SU-DHL-6 (cell line): ENCODE data around the gene FAM163B.
A peak's percentile ranks its signal among the peaks of the same experiment; 100 is the strongest.

Experiments used
- H2AFZ ChIP-seq: fragments of 200-600 bp; sonication (generic); 2 replicates; pipeline ENCODE4 v1.6.1; 2014; ENCODE audit warnings: low read depth, mild to moderate bottlenecking, moderate library complexity, mixed read lengths, antibody characterized with exemption, low read length; ENCODE audit not compliant: severe bottlenecking
- H3F3A ChIP-seq: fragments of 200-600 bp; shearing (Covaris generic); 2 replicates; pipeline ENCODE4 v1.6.0; 2016; ENCODE audit warnings: antibody characterized with exemption, mild to moderate bottlenecking; ENCODE audit not compliant: insufficient read depth
- H3K27ac ChIP-seq: fragments of 200-600 bp; sonication (generic); 2 replicates; pipeline ENCODE4 v1.5.1; 2016; ENCODE audit warnings: low read depth, mild to moderate bottlenecking, low read length, moderate library complexity, mixed read lengths
- H3K27me3 ChIP-seq: fragments of 200-600 bp; sonication (generic), shearing (Covaris generic); 2 replicates; pipeline ENCODE4 v1.6.0; 2014; ENCODE audit warnings: mild to moderate bottlenecking, low read length
- H3K36me3 ChIP-seq: fragments of 200-600 bp; sonication (generic); 2 replicates; pipeline ENCODE4 v1.6.1; 2014; ENCODE audit warnings: mild to moderate bottlenecking, low read length, mixed read lengths
- H3K4me2 ChIP-seq: fragments of 300-600, 200-600 bp; shearing (Covaris generic), sonication (generic); 2 replicates; pipeline ENCODE4 v1.6.0; 2014; ENCODE audit warnings: low read length, low read depth, mild to moderate bottlenecking; ENCODE audit not compliant: poor library complexity, severe bottlenecking
- H3K4me3 ChIP-seq: fragments of 200-600 bp; sonication (generic); 2 replicates; pipeline ENCODE4 v1.5.1; 2014; ENCODE audit warnings: antibody characterized with exemption, low read length, mild to moderate bottlenecking, mixed read lengths; ENCODE audit not compliant: insufficient read depth, poor library complexity, severe bottlenecking
- H3K79me2 ChIP-seq: fragments of 200-600 bp; sonication (generic); 2 replicates; pipeline ENCODE4 v1.6.1; 2014; ENCODE audit warnings: mild to moderate bottlenecking, low read length, moderate library complexity; ENCODE audit not compliant: insufficient read depth
- H3K9ac ChIP-seq: fragments of 200-600 bp; sonication (generic); 2 replicates; pipeline ENCODE4 v1.7.0; 2014; ENCODE audit warnings: mild to moderate bottlenecking, low read length
- H3K9me2 ChIP-seq: fragments of 200-600 bp; sonication (generic); replicated peaks from 2 replicates; pipeline ENCODE4 v1.6.1; 2014; ENCODE audit warnings: low read length; ENCODE audit not compliant: insufficient read depth
- H3K9me3 ChIP-seq: fragments of 200-600 bp; sonication (generic); 2 replicates; pipeline ENCODE4 v1.6.1; 2014; ENCODE audit warnings: low read length, mixed read lengths; ENCODE audit not compliant: insufficient read depth
- H4K20me1 ChIP-seq: fragments of 200-600 bp; sonication (generic); 2 replicates; pipeline ENCODE4 v1.6.1; 2014; ENCODE audit warnings: low read depth, mild to moderate bottlenecking, antibody characterized with exemption, low read length, moderate library complexity, mixed read lengths
- EZH2phosphoT487 ChIP-seq: fragments of 200-600 bp; sonication (generic), shearing (Covaris generic); conservative IDR thresholded peaks from 2 replicates; pipeline ENCODE4 v1.6.1; 2018; ENCODE audit warnings: mild to moderate bottlenecking, antibody characterized with exemption, low read length, moderate library complexity, mixed read lengths
- TF ChIP-seq, protein P1 (sequence below): fragments of 200-600 bp; sonication (generic); IDR thresholded peaks from one replicate; pipeline ENCODE4 v1.5.1; 2017; ENCODE audit warnings: antibody characterized with exemption, mild to moderate bottlenecking, low read length, moderate library complexity; ENCODE audit not compliant: insufficient read depth, poor library complexity, severe bottlenecking

Gene FAM163B

GRCh38 chr9:133594310-133594709, 14.9 kb downstream of the FAM163B start:
- no peaks in the 10 kb centered on the region for H3K79me2 ChIP-seq
- no peaks in the 10 kb centered on the region for H3K36me3 ChIP-seq
- H3K9me3 ChIP-seq = peaks cover 20% of the 10 kb centered on the region; the same call in 1 of the 2 replicates
- no peak overlapping the region for H2AFZ ChIP-seq
- H3K4me3 ChIP-seq = no peak overlapping the region
- no peak overlapping the region for H3K27ac ChIP-seq
- no peaks in the 10 kb centered on the region for H3F3A ChIP-seq
- no peaks in the 10 kb centered on the region; the same call in 1 of the 2 replicates for H3K27me3 ChIP-seq
- no peaks in the 10 kb centered on the region for H4K20me1 ChIP-seq
- H3K9ac ChIP-seq = no peak overlapping the region
- H3K4me2 ChIP-seq = no peak overlapping the region
- TF ChIP-seq EZH2phosphoT487 = no peak
- no peaks in the 10 kb centered on the region for H3K9me2 ChIP-seq

- H3K36me3 ChIP-seq = no peaks in the 10 kb centered on the region
- no peaks in the 10 kb centered on the region for H4K20me1 ChIP-seq
- H3K79me2 ChIP-seq = no peaks in the 10 kb centered on the region
- H3K9me3 ChIP-seq = peaks cover 20% of the 10 kb centered on the region; the same call in 1 of the 2 replicates
- H3K27me3 ChIP-seq = no peaks in the 10 kb centered on the region; the same call in 1 of the 2 replicates
- H3K4me2 ChIP-seq = no peak overlapping the region
- no peak overlapping the region for H3K4me3 ChIP-seq
- no peaks in the 10 kb centered on the region for H3F3A ChIP-seq
- H3K27ac ChIP-seq = no peak overlapping the region
- no peak for TF ChIP-seq EZH2phosphoT487
- TF ChIP-seq, protein P1, sequence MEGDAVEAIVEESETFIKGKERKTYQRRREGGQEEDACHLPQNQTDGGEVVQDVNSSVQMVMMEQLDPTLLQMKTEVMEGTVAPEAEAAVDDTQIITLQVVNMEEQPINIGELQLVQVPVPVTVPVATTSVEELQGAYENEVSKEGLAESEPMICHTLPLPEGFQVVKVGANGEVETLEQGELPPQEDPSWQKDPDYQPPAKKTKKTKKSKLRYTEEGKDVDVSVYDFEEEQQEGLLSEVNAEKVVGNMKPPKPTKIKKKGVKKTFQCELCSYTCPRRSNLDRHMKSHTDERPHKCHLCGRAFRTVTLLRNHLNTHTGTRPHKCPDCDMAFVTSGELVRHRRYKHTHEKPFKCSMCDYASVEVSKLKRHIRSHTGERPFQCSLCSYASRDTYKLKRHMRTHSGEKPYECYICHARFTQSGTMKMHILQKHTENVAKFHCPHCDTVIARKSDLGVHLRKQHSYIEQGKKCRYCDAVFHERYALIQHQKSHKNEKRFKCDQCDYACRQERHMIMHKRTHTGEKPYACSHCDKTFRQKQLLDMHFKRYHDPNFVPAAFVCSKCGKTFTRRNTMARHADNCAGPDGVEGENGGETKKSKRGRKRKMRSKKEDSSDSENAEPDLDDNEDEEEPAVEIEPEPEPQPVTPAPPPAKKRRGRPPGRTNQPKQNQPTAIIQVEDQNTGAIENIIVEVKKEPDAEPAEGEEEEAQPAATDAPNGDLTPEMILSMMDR = no peak
- no peak overlapping the region for H2AFZ ChIP-seq
- H3K9me2 ChIP-seq = no peaks in the 10 kb centered on the region
- no peak overlapping the region for H3K9ac ChIP-seq
These were observed 15.5 kb downstream of the FAM163B start for GRCh38 chr9:133593587-133594253.

DNA sequence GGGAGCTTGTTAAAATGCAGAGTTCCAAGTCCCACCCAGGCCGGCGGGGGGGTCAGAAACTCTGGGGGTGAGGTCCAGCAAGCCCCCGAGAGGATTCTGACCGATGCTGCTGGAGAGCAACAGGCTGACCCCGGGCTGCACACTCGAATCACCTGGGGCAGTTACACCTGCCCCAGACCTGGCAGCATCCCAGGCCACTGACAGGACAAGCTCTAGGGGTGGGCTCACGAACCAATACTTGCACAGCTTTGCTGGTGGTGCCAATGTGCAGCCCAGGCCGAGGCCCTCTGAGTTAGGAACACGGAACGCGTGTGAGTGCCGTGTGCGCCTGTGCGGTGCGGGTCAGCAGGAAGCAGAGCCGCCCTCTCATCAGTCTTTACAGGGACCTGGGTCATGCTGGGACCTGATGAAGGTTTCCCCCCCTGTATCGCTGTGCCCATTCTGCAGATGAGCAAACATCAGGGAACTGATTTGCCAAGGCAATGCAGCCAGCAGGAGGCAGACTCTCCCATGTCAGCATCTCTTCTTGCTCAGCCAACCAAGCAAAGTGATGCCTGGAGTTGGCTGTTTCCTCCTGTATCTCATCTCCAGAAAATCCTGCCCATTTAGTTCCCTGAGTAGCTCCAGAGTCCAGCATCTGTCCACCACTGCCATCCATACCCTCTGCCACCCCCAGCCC, 16.3 kb downstream of the FAM163B start:
- peaks cover 4% of the 10 kb centered on the region; the same call in 1 of the 2 replicates for H3F3A ChIP-seq
- H3K4me3 ChIP-seq = no peak overlapping the region
- no peaks in the 10 kb centered on the region; the same call in 1 of the 2 replicates for H3K27me3 ChIP-seq
- H3K9me3 ChIP-seq = peaks cover 21% of the 10 kb centered on the region; the same call in 1 of the 2 replicates
- H2AFZ ChIP-seq = no peak overlapping the region
- H3K4me2 ChIP-seq = no peak overlapping the region
- TF ChIP-seq, protein P1 = peak; percentile 23
- no peak for TF ChIP-seq EZH2phosphoT487
- H3K36me3 ChIP-seq = no peaks in the 10 kb centered on the region
- H3K9me2 ChIP-seq = no peaks in the 10 kb centered on the region
- H3K27ac ChIP-seq = no peak overlapping the region
- no peak overlapping the region for H3K9ac ChIP-seq
- H4K20me1 ChIP-seq = no peaks in the 10 kb centered on the region
- no peaks in the 10 kb centered on the region for H3K79me2 ChIP-seq

DNA sequence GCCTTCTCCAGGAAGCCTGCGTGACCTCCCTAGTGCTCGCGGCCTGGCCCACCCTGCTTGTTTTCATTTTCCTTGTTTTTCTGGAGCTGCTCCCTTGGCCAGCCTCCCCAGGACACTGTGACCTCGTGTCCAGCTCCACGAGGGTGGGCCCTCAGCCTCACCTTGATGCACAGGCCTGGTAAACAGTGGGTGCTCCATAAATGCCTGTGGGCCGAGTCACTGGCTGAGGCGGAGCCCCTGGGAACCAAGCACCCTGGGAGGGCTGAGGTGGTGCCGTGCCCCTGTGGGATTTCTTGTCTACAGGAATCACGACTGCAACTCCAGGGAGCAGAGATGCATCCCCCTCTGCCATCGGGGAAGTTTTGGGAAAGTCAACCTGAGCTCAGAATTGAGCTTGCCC, 17.2 kb downstream of the FAM163B start:
- no peaks in the 10 kb centered on the region for H3K36me3 ChIP-seq
- H3K79me2 ChIP-seq = no peaks in the 10 kb centered on the region
- H3K9ac ChIP-seq = no peak overlapping the region
- H3K9me2 ChIP-seq = no peaks in the 10 kb centered on the region
- no peak overlapping the region for H3K27ac ChIP-seq
- H4K20me1 ChIP-seq = no peaks in the 10 kb centered on the region
- H3K4me3 ChIP-seq = no peak overlapping the region
- H3K9me3 ChIP-seq = peaks cover 12% of the 10 kb centered on the region; the same call in 1 of the 2 replicates
- peaks cover 4% of the 10 kb centered on the region; the same call in 1 of the 2 replicates for H3F3A ChIP-seq
- H3K27me3 ChIP-seq = no peaks in the 10 kb centered on the region; the same call in 1 of the 2 replicates
- H2AFZ ChIP-seq = no peak overlapping the region
- no peak for TF ChIP-seq EZH2phosphoT487
- TF ChIP-seq, protein P1 = no peak
- H3K4me2 ChIP-seq = no peak overlapping the region
